ENCODE measurements around the gene TSC22D1.

DNA sequence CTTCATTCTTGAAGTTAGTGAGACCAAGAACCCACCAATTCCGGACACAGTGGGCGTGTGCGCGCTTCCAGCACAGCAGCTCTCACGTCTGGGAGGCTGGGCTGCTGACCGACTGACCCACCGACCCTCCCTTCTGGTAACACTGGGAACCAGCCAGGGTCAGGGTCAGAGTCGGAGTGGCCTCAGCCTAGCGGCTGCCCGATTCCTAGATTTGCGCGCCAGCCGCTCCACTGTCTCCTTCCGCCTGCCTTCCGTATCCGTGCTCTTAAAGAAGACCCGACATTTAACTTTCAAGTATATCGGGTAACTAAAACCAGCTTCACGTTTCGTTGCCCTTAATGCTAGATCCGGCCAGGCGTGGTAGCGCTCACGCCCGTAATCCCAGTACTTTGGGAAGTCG is 161.4 kb downstream of the TSC22D1 start:
- TF ChIP-seq TEAD1 (CRISPR knock-in tag; IDR thresholded peaks at IDR 0.05) (no peak), GABPB1 (CRISPR knock-in tag; IDR thresholded peaks at IDR 0.05) (no peak)
- TF ChIP-seq, protein P1, sequence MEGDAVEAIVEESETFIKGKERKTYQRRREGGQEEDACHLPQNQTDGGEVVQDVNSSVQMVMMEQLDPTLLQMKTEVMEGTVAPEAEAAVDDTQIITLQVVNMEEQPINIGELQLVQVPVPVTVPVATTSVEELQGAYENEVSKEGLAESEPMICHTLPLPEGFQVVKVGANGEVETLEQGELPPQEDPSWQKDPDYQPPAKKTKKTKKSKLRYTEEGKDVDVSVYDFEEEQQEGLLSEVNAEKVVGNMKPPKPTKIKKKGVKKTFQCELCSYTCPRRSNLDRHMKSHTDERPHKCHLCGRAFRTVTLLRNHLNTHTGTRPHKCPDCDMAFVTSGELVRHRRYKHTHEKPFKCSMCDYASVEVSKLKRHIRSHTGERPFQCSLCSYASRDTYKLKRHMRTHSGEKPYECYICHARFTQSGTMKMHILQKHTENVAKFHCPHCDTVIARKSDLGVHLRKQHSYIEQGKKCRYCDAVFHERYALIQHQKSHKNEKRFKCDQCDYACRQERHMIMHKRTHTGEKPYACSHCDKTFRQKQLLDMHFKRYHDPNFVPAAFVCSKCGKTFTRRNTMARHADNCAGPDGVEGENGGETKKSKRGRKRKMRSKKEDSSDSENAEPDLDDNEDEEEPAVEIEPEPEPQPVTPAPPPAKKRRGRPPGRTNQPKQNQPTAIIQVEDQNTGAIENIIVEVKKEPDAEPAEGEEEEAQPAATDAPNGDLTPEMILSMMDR (IDR thresholded peaks at IDR 0.05), result no peak
- TF ChIP-seq, protein P2, sequence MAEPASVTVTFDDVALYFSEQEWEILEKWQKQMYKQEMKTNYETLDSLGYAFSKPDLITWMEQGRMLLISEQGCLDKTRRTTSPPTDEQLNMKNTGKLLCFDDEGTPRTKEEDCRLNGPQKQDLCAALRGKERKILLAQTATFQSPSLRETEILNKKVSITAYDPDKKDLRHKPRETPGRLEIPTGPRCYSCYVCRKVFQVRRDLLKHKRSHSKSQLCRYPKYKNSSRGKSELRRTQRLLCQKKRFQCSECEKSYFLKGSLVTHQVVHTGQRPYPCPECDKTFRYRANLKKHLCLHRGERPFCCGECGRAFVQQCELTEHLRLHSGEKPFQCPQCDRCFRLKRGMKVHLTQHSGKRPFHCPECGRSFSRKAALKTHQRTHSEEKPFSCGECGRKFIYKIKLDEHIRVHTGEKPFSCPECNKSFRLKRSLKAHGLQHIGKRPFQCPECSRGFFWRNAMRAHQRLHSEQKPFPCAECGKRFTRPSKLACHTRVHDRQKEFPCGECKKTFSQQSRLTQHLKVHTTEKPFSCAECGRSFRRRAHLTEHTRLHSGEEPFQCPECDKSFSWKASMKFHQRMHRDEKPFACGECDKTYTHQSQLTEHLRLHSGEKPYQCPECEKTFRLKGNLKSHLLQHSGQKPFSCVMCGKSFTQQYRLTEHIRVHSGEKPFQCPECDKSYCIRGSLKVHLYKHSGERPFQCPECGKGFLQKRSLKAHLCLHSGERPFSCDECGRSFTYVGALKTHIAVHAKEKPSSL (CRISPR knock-in tag; conservative IDR thresholded peaks at IDR 0.05), result no peak
- TF ChIP-seq, protein P3, sequence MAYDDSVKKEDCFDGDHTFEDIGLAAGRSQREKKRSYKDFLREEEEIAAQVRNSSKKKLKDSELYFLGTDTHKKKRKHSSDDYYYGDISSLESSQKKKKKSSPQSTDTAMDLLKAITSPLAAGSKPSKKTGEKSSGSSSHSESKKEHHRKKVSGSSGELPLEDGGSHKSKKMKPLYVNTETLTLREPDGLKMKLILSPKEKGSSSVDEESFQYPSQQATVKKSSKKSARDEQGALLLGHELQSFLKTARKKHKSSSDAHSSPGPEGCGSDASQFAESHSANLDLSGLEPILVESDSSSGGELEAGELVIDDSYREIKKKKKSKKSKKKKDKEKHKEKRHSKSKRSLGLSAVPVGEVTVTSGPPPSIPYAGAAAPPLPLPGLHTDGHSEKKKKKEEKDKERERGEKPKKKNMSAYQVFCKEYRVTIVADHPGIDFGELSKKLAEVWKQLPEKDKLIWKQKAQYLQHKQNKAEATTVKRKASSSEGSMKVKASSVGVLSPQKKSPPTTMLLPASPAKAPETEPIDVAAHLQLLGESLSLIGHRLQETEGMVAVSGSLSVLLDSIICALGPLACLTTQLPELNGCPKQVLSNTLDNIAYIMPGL (CRISPR knock-in tag; IDR thresholded peaks at IDR 0.05), result no peak
- TF ChIP-seq, protein P4, sequence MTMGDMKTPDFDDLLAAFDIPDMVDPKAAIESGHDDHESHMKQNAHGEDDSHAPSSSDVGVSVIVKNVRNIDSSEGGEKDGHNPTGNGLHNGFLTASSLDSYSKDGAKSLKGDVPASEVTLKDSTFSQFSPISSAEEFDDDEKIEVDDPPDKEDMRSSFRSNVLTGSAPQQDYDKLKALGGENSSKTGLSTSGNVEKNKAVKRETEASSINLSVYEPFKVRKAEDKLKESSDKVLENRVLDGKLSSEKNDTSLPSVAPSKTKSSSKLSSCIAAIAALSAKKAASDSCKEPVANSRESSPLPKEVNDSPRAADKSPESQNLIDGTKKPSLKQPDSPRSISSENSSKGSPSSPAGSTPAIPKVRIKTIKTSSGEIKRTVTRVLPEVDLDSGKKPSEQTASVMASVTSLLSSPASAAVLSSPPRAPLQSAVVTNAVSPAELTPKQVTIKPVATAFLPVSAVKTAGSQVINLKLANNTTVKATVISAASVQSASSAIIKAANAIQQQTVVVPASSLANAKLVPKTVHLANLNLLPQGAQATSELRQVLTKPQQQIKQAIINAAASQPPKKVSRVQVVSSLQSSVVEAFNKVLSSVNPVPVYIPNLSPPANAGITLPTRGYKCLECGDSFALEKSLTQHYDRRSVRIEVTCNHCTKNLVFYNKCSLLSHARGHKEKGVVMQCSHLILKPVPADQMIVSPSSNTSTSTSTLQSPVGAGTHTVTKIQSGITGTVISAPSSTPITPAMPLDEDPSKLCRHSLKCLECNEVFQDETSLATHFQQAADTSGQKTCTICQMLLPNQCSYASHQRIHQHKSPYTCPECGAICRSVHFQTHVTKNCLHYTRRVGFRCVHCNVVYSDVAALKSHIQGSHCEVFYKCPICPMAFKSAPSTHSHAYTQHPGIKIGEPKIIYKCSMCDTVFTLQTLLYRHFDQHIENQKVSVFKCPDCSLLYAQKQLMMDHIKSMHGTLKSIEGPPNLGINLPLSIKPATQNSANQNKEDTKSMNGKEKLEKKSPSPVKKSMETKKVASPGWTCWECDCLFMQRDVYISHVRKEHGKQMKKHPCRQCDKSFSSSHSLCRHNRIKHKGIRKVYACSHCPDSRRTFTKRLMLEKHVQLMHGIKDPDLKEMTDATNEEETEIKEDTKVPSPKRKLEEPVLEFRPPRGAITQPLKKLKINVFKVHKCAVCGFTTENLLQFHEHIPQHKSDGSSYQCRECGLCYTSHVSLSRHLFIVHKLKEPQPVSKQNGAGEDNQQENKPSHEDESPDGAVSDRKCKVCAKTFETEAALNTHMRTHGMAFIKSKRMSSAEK (CRISPR knock-in tag; IDR thresholded peaks at IDR 0.05; ENCODE audit: borderline replicate concordance), result no peak
- TF ChIP-seq, protein P5, sequence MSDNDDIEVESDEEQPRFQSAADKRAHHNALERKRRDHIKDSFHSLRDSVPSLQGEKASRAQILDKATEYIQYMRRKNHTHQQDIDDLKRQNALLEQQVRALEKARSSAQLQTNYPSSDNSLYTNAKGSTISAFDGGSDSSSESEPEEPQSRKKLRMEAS (CRISPR knock-in tag; IDR thresholded peaks at IDR 0.05), result no peak

Data from WTC11 (cell line).